Measurements from ENCODE around the gene HEATR5B.

DNA sequence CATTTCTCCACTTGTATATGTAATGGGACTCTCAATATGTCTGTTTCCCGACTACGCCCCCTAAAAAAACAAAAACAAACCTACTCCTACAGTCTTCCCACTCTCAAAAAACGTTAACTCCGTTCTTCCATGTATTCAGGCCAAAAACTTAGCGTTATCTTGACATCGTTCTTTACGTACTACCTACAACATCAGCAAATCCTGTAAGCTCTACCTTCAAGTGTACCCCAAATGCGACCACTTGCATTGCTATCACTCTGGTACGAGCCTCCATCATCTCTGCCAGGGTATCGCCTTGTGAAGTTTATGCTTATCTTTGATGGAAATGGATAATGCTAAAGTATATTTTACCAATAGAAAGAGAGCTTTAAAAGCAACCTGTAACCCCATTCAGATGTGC is 625 bp upstream of the HEATR5B start:
- TF ChIP-seq EZH2phosphoT487 (IDR thresholded peaks at IDR 0.05; ENCODE audit: low read length): no peak
- TF ChIP-seq, protein P1, sequence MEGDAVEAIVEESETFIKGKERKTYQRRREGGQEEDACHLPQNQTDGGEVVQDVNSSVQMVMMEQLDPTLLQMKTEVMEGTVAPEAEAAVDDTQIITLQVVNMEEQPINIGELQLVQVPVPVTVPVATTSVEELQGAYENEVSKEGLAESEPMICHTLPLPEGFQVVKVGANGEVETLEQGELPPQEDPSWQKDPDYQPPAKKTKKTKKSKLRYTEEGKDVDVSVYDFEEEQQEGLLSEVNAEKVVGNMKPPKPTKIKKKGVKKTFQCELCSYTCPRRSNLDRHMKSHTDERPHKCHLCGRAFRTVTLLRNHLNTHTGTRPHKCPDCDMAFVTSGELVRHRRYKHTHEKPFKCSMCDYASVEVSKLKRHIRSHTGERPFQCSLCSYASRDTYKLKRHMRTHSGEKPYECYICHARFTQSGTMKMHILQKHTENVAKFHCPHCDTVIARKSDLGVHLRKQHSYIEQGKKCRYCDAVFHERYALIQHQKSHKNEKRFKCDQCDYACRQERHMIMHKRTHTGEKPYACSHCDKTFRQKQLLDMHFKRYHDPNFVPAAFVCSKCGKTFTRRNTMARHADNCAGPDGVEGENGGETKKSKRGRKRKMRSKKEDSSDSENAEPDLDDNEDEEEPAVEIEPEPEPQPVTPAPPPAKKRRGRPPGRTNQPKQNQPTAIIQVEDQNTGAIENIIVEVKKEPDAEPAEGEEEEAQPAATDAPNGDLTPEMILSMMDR (IDR thresholded peaks at IDR 0.05; ENCODE audit: low read length): no peak
